Left ventricle myocardium superior (tissue), 1 donor: Measurements from ENCODE around the gene FOXP1. TPM values are rescaled to one million over a fixed set of nuclear protein-coding genes. Genes with fewer than 3 reads are reported as not detected.

Source experiments
- ATAC-seq: fragments of 200-7000 bp; cut with Tn5 transposase; one replicate; pipeline ENCODE4 v1.9.1; 2020; ENCODE audit warnings: mild to moderate bottlenecking, moderate library complexity
- DNase-seq: peaks from one replicate; pipeline ENCODE4 v3.0.0-alpha.2; 2020
- intact Hi-C: fragments of 100-400 bp; cut with micrococcal nuclease; formaldehyde crosslinking; loops from one replicate; pipeline ENCODE4 v1.11.0; 2022
- total RNA-seq: library from RNA; stranded (reverse); fragmentation: NEBNext Ultra II Directional; extraction: Animal tissue kit (Norgen Biotek cat#: 25700); gene quantifications from one replicate; pipeline ENCODE4 v1.2.1, GENCODE V29; 2021
- donor health status: DM: no; HTN: yes; CAD: no; lungs with severe emphysema.

Gene FOXP1
- total RNA-seq, 1 donor from 2014 or later, result 35.2 TPM

- intact Hi-C loops, result loop anchor here (10.0 kb wide), 1 partner anchor 458 kb away; the partner anchor contains the start of gene FOXP1
- DNase-seq, result no peak
- no peak for ATAC-seq
Observed at GRCh38 chr3:71127052-71127831, 456.3 kb downstream of the FOXP1 start.

- DNase-seq (no peak), ATAC-seq (no peak)
- intact Hi-C loops, result loop anchor here (10.0 kb wide), 1 partner anchor 459 kb away; the partner anchor contains the start of gene FOXP1
Observed at GRCh38 chr3:71125738-71126137, 457.8 kb downstream of the FOXP1 start.

GRCh38 chr3:71124048-71124447 lies 459.5 kb downstream of the FOXP1 start:
- no peak for DNase-seq
- intact Hi-C loops, result loop anchor here (10.0 kb wide), 1 partner anchor 461 kb away; the partner anchor contains the start of gene FOXP1
- no peak for ATAC-seq

GRCh38 chr3:71122641-71123040 lies 460.9 kb downstream of the FOXP1 start:
- intact Hi-C loops, result loop anchor here (10.0 kb wide), 1 partner anchor 462 kb away; the partner anchor contains the start of gene FOXP1
- no peak for ATAC-seq
- no peak for DNase-seq

GRCh38 chr3:71121429-71122167 lies 461.9 kb downstream of the FOXP1 start:
- intact Hi-C loops, result loop anchor here (10.0 kb wide), 1 partner anchor 463 kb away; the partner anchor contains the start of gene FOXP1
- ATAC-seq (peak; percentile 72), DNase-seq (peak; percentile 31)

GRCh38 chr3:71120012-71120411 lies 463.5 kb downstream of the FOXP1 start:
- DNase-seq (no peak), ATAC-seq (no peak)
- intact Hi-C loops, result loop anchor here (10.0 kb wide), 1 partner anchor 465 kb away; the partner anchor contains the start of gene FOXP1

GRCh38 chr3:71119171-71119570 lies 464.4 kb downstream of the FOXP1 start:
- ATAC-seq, result peak; percentile 11
- DNase-seq, result no peak
- intact Hi-C loops, result no loop called here

- intact Hi-C loops, result no loop called here
- no peak for ATAC-seq
- DNase-seq, result no peak
Observed at GRCh38 chr3:71118436-71118835, 465.1 kb downstream of the FOXP1 start.

- intact Hi-C loops, result no loop called here
- DNase-seq, result peak; percentile 38
- ATAC-seq, result peak; percentile 66
Observed at GRCh38 chr3:71117572-71118247, 465.8 kb downstream of the FOXP1 start.

GRCh38 chr3:71114610-71115009 lies 468.9 kb downstream of the FOXP1 start:
- intact Hi-C loops, result no loop called here

GRCh38 chr3:71112576-71112975 lies 471.0 kb downstream of the FOXP1 start:
- DNase-seq, result no peak
- intact Hi-C loops, result no loop called here

More at GRCh38 chr3:71114610-71115009, 468.9 kb downstream of the FOXP1 start:
- no peak for ATAC-seq
- no peak for DNase-seq

GRCh38 chr3:71111784-71112440 lies 471.6 kb downstream of the FOXP1 start:
- DNase-seq, result no peak
- intact Hi-C loops, result no loop called here
- ATAC-seq, result no peak

More at GRCh38 chr3:71112576-71112975, 471.0 kb downstream of the FOXP1 start:
- ATAC-seq, result no peak

- ATAC-seq (no peak), DNase-seq (no peak)
- intact Hi-C loops, result no loop called here
Observed at GRCh38 chr3:71110385-71111222, 472.9 kb downstream of the FOXP1 start.

- ATAC-seq (no peak), DNase-seq (no peak)
- intact Hi-C loops, result no loop called here
Observed at GRCh38 chr3:71109977-71110285, 473.6 kb downstream of the FOXP1 start.

GRCh38 chr3:71109241-71109976 lies 474.1 kb downstream of the FOXP1 start:
- intact Hi-C loops, result no loop called here

GRCh38 chr3:71107926-71108325 lies 475.6 kb downstream of the FOXP1 start:
- DNase-seq, result no peak
- ATAC-seq, result no peak
- intact Hi-C loops, result no loop called here

More at GRCh38 chr3:71109241-71109976, 474.1 kb downstream of the FOXP1 start:
- ATAC-seq (no peak), DNase-seq (no peak)

GRCh38 chr3:71104976-71105375 lies 478.6 kb downstream of the FOXP1 start:
- ATAC-seq (no peak), DNase-seq (no peak)
- intact Hi-C loops, result no loop called here

GRCh38 chr3:71104556-71104955 lies 479.0 kb downstream of the FOXP1 start:
- ATAC-seq (no peak), DNase-seq (no peak)
- intact Hi-C loops, result no loop called here
